Ishikawa (cell line): ENCODE data around the gene ST6GALNAC6.

ENCODE experiments used
- CEBPB ChIP-seq: IDR thresholded peaks from 2 replicates; pipeline ENCODE4 v1.6.1; 2012
- CREB1 ChIP-seq: IDR thresholded peaks from 2 replicates; pipeline ENCODE4 v1.6.1; 2012; ENCODE audit warnings: low read depth
- EGR1 ChIP-seq: IDR thresholded peaks from 2 replicates; pipeline ENCODE4 v1.6.1; 2012
- EP300 ChIP-seq: IDR thresholded peaks from 2 replicates; pipeline ENCODE4 v1.6.1; 2012; ENCODE audit warnings: borderline replicate concordance
- FOXM1 ChIP-seq: IDR thresholded peaks from 2 replicates; pipeline ENCODE4 v1.6.1; 2012; ENCODE audit warnings: low read depth, borderline replicate concordance
- MAX ChIP-seq: IDR thresholded peaks from 2 replicates; pipeline ENCODE4 v1.6.1; 2012
- NFIC ChIP-seq: IDR thresholded peaks from 2 replicates; pipeline ENCODE4 v1.6.1; 2012
- RAD21 ChIP-seq: IDR thresholded peaks from 2 replicates; pipeline ENCODE4 v1.6.1; 2012; ENCODE audit warnings: low read depth
- TAF1 ChIP-seq: IDR thresholded peaks from 2 replicates; pipeline ENCODE4 v1.6.1; 2012; ENCODE audit warnings: low read depth, mild to moderate bottlenecking
- TCF12 ChIP-seq: IDR thresholded peaks from 2 replicates; pipeline ENCODE4 v1.6.1; 2012; ENCODE audit warnings: low read depth
- TEAD4 ChIP-seq: IDR thresholded peaks from 2 replicates; pipeline ENCODE4 v1.6.1; 2012
- YY1 ChIP-seq: IDR thresholded peaks from 2 replicates; pipeline ENCODE4 v1.6.1; 2012; ENCODE audit warnings: low read depth
- ZBTB7A ChIP-seq: IDR thresholded peaks from 2 replicates; pipeline ENCODE4 v1.6.1; 2012; ENCODE audit warnings: low read depth
- TF ChIP-seq, protein P1 (sequence below): IDR thresholded peaks from 2 replicates; pipeline ENCODE4 v1.6.1; 2012; ENCODE audit warnings: low read depth, mild to moderate bottlenecking
- TF ChIP-seq, protein P2 (sequence below): IDR thresholded peaks from 2 replicates; pipeline ENCODE4 v1.6.1; 2012

ST6GALNAC6 gene

GRCh38 chr9:127934986-127935385 is 35.6 kb upstream of the ST6GALNAC6 start:
- TF ChIP-seq ZBTB7A = no peak
- TF ChIP-seq RAD21 = no peak
- TF ChIP-seq TCF12 = no peak
- TF ChIP-seq CEBPB = no peak
- TF ChIP-seq, protein P1, sequence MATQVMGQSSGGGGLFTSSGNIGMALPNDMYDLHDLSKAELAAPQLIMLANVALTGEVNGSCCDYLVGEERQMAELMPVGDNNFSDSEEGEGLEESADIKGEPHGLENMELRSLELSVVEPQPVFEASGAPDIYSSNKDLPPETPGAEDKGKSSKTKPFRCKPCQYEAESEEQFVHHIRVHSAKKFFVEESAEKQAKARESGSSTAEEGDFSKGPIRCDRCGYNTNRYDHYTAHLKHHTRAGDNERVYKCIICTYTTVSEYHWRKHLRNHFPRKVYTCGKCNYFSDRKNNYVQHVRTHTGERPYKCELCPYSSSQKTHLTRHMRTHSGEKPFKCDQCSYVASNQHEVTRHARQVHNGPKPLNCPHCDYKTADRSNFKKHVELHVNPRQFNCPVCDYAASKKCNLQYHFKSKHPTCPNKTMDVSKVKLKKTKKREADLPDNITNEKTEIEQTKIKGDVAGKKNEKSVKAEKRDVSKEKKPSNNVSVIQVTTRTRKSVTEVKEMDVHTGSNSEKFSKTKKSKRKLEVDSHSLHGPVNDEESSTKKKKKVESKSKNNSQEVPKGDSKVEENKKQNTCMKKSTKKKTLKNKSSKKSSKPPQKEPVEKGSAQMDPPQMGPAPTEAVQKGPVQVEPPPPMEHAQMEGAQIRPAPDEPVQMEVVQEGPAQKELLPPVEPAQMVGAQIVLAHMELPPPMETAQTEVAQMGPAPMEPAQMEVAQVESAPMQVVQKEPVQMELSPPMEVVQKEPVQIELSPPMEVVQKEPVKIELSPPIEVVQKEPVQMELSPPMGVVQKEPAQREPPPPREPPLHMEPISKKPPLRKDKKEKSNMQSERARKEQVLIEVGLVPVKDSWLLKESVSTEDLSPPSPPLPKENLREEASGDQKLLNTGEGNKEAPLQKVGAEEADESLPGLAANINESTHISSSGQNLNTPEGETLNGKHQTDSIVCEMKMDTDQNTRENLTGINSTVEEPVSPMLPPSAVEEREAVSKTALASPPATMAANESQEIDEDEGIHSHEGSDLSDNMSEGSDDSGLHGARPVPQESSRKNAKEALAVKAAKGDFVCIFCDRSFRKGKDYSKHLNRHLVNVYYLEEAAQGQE = no peak
- TF ChIP-seq NFIC = no peak
- TF ChIP-seq TEAD4 = no peak
- no peak for TF ChIP-seq CREB1
- no peak for TF ChIP-seq EGR1
- TF ChIP-seq MAX = no peak
- TF ChIP-seq TAF1 = no peak
- TF ChIP-seq FOXM1 = no peak
- TF ChIP-seq, protein P2, sequence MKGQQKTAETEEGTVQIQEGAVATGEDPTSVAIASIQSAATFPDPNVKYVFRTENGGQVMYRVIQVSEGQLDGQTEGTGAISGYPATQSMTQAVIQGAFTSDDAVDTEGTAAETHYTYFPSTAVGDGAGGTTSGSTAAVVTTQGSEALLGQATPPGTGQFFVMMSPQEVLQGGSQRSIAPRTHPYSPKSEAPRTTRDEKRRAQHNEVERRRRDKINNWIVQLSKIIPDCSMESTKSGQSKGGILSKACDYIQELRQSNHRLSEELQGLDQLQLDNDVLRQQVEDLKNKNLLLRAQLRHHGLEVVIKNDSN = no peak
- no peak for TF ChIP-seq EP300
- TF ChIP-seq YY1 = no peak

- TF ChIP-seq TEAD4 = no peak
- no peak for TF ChIP-seq FOXM1
- TF ChIP-seq EP300 = no peak
- TF ChIP-seq MAX = no peak
- TF ChIP-seq TAF1 = no peak
- TF ChIP-seq CREB1 = no peak
- no peak for TF ChIP-seq ZBTB7A
- no peak for TF ChIP-seq CEBPB
- TF ChIP-seq, protein P2 = no peak
- no peak for TF ChIP-seq TCF12
- TF ChIP-seq RAD21 = no peak
- TF ChIP-seq YY1 = no peak
- no peak for TF ChIP-seq NFIC
- TF ChIP-seq, protein P1 = no peak
- TF ChIP-seq EGR1 = no peak
Measured at GRCh38 chr9:127934248-127934647, 34.8 kb upstream of the ST6GALNAC6 start.

- TF ChIP-seq, protein P2 = peak; percentile 60
- TF ChIP-seq CEBPB (0 out of 2 replicates have a peak, but pooled peaks have one; percentile 13), NFIC (no peak)
Measured at GRCh38 chr9:127931092-127931881, 31.9 kb upstream of the ST6GALNAC6 start.

DNA sequence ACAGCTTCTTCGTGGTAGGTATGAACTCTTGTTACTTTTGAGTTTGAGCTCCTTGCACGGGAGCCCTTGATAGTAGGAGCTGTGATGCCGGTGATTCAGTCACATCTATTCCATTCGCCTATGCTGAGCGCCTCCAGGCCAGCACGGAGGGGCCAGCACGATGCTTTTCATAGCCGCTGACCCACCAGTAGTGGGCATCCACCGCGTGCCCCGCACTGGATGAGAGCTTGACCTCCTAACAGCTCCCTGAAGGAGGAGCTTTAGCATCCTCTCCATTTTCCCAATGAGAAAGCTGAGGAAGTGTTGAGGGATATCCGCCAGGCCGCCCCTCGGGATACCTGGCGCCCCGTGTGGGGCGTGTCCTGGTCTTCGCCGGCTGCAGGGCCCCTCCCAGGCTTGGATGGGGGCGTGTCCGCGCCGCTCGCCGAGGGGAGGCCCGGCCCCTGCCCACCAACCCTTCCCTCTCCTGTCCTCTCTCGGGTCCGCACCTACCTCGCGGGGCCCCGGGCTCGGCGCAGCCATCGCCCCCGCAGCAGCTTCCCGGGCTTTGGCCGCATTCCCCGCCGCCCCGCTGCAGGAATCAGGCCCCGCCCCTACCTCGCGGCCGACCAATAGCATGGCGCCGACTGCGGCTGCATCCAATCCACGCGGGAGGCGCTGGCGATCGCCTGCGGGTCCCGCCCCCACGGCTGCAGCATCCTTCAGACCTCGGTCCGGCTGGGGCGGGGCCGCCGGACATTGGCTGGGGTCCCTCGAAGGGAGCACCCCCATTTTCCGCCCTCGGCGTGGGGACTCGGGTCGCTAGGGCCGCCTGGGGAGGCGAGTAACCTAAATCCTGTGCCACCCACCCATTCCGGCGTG is 31.1 kb upstream of the ST6GALNAC6 start, which contains the start of gene PIP5KL1:
PIP5KL1 (minus strand) TSS at position 547 of the 861 bp plus-strand sequence; CDS start at position 522, 25 bp downstream.
- TF ChIP-seq EP300 (peak; percentile 14; the same call in 1 of the 2 replicates), TEAD4 (no peak), TCF12 (peak; percentile 20; the same call in 1 of the 2 replicates), YY1 (0 out of 2 replicates have a peak, but pooled peaks have one; percentile 13), MAX (no peak; the same call in 1 of the 2 replicates), NFIC (no peak), CREB1 (0 out of 2 replicates have a peak, but pooled peaks have one; percentile 23), TAF1 (0 out of 2 replicates have a peak, but pooled peaks have one; percentile 5), ZBTB7A (peak; percentile 28), FOXM1 (no peak), EGR1 (peak; percentile 81)
- TF ChIP-seq, protein P1 = no peak
